ENCODE data around the gene INIP.

The INIP gene

GRCh38 chr9:112665347-112665746, 52.6 kb downstream of the INIP start:
- DNase-seq, result peak; percentile 15

GRCh38 chr9:112664531-112664930, 53.4 kb downstream of the INIP start:
- DNase-seq, result no peak

GRCh38 chr9:112663681-112664080, 54.2 kb downstream of the INIP start:
- no peak for DNase-seq

- DNase-seq, result no peak
These were observed 58.0 kb downstream of the INIP start for GRCh38 chr9:112659906-112660305.

GRCh38 chr9:112655668-112656067, 62.2 kb downstream of the INIP start:
- no peak for DNase-seq

- DNase-seq, result no peak
These were observed 63.6 kb downstream of the INIP start for GRCh38 chr9:112654282-112654681.

- no peak for DNase-seq
These were observed 69.3 kb downstream of the INIP start for GRCh38 chr9:112648624-112649023.

- no peak for DNase-seq
These were observed 70.3 kb downstream of the INIP start for GRCh38 chr9:112647596-112647995.

- DNase-seq, result no peak
These were observed 75.8 kb downstream of the INIP start for GRCh38 chr9:112642126-112642525.

- no peak for DNase-seq
These were observed 77.6 kb downstream of the INIP start for GRCh38 chr9:112640311-112640710.

Measured in HCEC 1CT (cell line).